NCI-H187 (cell line): ENCODE results near the gene PHACTR1.

Experiments
- DNase-seq, 2 experiments: peaks; one replicate each; lab custom pipeline; 2025; lab: John Stamatoyannopoulos, UW

The PHACTR1 gene

DNA sequence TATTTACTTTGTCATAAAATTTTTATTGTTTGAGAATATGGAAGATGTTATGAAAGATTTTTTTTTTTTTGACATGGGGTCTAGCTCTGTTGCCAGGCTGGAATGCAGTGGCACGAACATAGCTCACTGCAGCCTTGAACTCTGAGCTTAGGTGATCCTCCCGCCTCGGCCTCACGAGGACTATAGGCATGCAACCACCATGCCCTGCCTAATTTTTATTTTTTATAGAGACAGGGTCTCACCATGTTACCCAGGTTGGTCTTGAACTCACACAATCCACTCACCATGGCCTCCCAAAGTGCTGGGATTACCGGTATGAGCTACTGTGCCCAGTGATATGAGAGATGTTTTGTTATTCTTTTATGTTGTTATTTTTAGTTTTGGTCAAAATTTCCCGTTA lies 316.0 kb downstream of the PHACTR1 start:
- DNase-seq: no peak

DNA sequence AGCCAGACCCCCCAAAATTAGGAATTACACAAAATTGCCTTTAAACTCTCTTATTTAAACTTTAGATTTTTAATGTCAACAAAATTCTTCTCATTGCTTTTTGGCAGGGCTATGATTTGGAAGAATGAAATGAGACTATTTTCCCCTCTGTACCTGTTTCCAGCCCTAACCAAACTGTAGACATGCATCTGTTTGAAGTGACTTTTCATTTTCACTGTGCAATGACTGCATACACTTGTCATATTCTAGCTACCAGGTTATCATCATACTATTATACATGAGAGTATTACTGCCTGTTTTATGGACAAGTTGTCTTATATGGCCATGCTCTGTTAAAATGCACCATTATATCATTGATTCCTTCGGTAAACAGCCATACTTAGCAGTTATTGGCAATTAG lies 316.6 kb downstream of the PHACTR1 start:
- DNase-seq: no peak

- no peak for DNase-seq
Observed at GRCh38 chr6:13034316-13034715, 317.7 kb downstream of the PHACTR1 start.

DNA sequence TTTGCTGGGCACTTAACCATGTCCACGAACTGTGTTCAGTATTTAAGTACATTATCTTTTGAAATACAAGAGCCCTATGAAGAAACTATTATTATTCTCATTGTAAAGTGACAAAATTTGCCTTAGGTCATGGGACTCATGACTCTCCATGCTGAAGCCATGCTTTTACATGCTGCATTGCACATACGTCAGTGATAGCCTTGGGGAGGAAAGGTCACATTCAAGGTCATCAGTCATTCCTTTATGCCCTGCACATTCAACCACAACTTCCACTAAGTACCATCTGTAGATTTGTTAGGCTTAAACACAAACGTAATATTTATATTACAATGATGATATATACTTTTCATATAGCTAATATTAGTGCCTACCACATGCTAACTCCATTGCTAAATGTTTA lies 319.0 kb downstream of the PHACTR1 start:
- no peak for DNase-seq

DNA sequence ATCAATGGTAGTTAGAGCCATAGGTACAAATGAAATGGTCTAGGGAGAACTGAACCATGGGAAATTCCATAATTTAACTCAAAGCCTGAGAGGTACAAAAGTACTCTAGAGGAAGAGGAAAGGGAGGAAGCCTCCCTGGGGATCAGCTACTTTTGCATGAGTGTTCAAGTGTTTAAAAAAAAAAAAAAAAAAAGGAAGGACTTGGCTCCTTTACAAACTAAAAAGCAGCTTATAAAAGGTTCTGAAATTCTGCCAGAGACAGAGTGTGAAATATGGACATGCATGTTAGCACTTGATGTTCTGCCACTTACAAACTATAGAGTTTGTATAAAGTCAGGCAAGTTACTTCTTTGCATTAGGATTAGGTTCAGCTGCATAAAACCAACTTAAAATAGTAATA lies 321.7 kb downstream of the PHACTR1 start:
- no peak for DNase-seq

GRCh38 chr6:13038741-13039190 lies 322.2 kb downstream of the PHACTR1 start:
- no peak for DNase-seq

DNA sequence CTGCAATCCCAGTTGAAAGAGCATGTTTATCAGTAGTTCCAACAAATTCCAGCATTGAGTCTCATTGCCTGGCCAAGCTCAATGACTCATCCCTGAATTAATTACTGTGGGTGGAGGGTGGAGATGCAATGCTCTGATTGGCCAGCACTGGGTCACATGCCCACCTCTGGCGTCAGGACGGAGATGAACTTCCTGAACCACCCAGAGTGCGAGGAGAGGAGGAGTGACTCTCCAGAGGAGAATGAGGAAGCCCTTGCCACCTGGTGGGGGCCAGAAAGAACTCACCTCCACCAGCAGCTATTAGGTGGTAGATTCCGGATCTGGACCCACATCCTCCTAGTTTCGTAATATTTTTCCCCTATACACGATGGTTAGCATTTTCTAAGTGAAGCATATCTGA lies 327.8 kb downstream of the PHACTR1 start:
- no peak for DNase-seq

DNA sequence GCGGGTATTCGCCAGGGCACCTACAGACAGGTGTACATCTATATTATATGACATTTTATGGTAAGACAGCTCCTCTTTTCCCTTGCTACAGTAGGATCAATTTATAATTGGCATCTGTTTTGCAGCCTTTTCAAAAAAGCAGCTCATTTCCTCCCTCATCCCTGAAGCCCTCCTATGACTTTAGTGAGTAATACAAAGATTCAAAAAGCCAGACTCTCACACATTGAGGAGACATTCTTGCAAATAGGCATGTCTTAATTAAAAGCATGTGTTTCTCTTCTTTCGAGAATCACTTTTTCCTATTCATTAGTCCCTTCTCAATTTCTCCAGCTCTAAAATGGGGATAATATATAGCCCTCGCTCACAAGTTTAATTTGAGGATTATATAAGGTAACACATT lies 328.3 kb downstream of the PHACTR1 start:
- DNase-seq: no peak

GRCh38 chr6:13045676-13046075 lies 329.1 kb downstream of the PHACTR1 start:
- no peak for DNase-seq

- no peak for DNase-seq
Observed at GRCh38 chr6:13046084-13046483, 329.5 kb downstream of the PHACTR1 start.

DNA sequence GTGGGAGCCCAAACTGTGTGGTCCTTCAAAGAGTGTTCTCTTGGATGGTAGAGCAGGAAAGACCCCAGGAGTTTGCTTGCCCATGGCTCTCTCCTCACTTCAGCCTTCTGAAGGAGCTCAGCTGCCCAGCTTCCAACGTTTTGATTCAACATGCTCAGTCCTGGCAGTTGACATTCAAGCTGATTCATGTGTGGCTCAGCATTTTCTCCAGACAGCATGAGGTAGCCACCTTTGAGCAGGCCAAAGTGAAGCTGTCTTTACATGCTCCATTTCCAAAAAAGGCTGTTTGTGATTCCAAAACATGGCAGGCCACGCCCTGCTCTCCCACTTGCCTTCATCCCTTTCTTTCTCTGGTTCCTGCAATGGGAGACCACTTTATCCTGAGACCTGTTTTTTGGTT lies 331.5 kb downstream of the PHACTR1 start:
- no peak for DNase-seq

- no peak for DNase-seq
Observed at GRCh38 chr6:13049666-13050254, 333.2 kb downstream of the PHACTR1 start.

- no peak for DNase-seq
Observed at GRCh38 chr6:13053006-13053461, 336.5 kb downstream of the PHACTR1 start.

- DNase-seq: no peak
Observed at GRCh38 chr6:13058051-13058450, 341.5 kb downstream of the PHACTR1 start.

- no peak for DNase-seq
Observed at GRCh38 chr6:13059026-13059425, 342.5 kb downstream of the PHACTR1 start.

DNA sequence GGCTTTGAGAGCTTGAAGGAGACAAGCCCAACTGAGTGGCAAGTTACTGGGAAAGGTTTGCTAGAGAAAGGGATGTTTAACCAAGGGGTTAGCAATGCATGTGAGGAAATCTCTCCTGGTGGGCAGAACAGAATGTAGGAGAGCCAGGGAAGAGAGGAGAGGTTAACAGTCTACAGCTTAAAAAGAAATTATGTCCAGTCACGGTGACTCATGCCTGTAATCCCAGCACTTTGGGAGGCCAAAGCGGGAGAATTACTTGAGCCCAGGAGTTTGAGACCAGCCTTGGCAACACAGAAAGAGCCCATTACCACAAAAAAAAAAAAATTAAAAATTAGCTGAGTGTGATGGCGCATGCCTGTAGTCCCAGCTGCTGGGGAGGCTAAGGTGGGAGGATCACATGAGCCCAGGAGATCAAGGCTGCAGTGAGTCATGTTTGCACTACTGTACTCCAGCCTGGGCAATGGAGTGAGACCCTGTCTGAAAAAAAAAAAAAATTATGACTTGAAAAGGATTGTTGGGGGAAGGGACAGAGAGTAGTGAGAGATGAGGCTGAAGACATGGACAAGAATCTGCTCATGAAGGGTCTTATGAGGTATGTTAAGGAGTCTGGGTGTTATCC lies 346.8 kb downstream of the PHACTR1 start:
- no peak for DNase-seq

DNA sequence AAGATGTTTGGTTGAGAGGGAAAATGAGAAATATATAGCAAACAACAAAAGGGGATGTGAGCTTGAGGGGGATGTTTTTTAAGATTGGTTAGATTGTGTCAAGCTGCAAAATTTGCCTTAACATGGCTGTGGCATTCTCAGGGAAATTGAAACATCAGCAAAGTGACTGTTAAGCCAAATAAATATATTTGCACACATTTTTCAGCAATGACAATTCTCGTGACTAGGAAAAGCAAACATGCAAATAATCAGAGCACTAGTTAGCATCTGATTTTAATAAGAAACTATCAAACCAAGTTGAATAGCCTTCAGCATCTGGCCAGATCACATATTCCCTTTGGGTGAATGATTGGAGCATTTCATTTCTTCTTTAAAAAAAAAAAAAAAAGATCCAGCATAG lies 349.0 kb downstream of the PHACTR1 start:
- no peak for DNase-seq

DNA sequence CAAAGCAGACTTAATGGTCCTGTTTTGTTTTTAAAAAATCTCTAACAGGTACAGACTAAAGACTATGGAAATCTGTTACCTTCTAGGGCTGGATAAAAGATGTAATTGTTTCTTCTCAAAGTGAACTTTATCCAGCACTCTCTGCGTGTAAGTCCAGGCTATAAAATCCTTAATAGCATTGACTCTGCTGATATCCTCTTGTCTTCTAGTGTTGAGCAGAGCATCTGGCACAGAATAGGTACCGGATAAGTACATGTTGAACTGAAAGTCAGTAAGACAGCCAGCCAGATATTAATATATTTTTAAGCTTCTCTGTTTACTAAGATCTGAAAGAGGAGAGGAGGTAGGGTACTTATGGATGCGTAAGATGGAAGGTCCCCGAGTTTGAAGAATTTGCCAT lies 349.5 kb downstream of the PHACTR1 start:
- DNase-seq: no peak

DNA sequence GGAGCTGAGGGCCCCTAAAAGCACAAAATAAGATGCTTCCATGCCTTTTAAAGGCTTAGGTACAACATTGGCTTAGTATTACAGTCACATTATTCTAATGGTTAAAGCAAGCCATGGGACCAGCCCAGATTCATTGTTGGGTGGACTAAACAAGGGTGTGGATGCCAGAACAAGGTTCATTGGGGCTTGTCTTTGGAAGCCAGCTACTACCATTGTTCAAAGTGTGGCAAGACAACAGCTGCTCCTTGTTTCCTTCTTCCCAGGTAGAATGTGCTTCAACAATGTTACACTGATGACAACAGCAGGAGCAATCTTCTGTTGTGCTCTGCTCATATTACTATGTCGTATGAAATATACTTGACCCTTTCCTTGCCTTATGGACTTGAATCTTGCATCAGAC lies 350.3 kb downstream of the PHACTR1 start:
- DNase-seq: no peak

GRCh38 chr6:13068586-13069210 lies 352.1 kb downstream of the PHACTR1 start:
- DNase-seq: no peak

DNA sequence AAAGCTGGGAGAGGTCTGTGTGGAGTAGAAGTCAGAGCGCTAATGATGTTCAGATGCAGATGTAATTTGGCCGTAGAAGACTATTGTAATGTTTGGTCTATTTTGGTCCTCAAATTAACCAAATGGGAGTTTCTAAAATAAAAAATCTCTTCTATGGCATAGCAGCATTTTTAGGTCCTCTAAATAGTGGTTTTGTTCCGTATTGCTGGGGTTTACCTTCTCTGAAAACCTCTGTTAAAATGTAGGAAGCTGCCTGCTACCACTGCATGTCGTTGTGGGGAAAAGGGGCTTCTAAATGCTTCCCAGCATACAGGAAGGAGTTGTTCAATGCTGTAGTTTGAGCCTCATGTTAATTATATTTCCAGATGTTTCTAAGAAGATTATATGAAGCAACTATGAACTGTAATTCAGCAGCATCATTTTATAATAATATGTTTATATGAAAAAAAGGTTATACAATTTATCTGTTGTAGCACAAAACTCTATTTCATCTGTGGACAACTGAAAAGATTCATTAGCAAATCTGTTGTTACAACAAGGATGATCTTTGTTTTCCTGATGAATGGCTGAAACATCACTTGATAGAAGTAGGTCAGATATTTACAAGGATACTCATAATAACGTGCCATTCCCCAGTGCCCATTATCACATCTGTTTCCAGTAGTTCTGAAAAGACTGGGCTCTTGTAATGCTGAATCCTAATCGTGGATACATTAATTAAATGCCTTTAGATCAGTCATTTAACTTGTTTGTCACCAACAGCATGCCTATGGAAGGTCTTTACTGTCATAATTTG lies 355.2 kb downstream of the PHACTR1 start:
- no peak for DNase-seq

GRCh38 chr6:13072686-13073347 lies 356.2 kb downstream of the PHACTR1 start:
- no peak for DNase-seq
